SU-DHL-6 (cell line): ENCODE results near the gene ICAM4.

ENCODE experiments used
- CTCF ChIP-seq: fragments of 200-600 bp; sonication (generic); IDR thresholded peaks from one replicate; pipeline ENCODE4 v1.5.1; 2017; ENCODE audit warnings: antibody characterized with exemption, mild to moderate bottlenecking, low read length, moderate library complexity; ENCODE audit not compliant: insufficient read depth, poor library complexity, severe bottlenecking
- EZH2phosphoT487 ChIP-seq: fragments of 200-600 bp; sonication (generic), shearing (Covaris generic); conservative IDR thresholded peaks from 2 replicates; pipeline ENCODE4 v1.6.1; 2018; ENCODE audit warnings: mild to moderate bottlenecking, antibody characterized with exemption, low read length, moderate library complexity, mixed read lengths

GRCh38 chr19:10284960-10285278 lies 1.8 kb upstream of the ICAM4 start:
- no peak for TF ChIP-seq CTCF
- TF ChIP-seq EZH2phosphoT487 = no peak
